ENCODE data around the gene ZNF490.

GRCh38 chr19:12610540-12611360, at the start of gene ZNF490, which contains the start of gene ZNF791:
- peak; percentile 18; the same call in 1 of the 2 replicates for TF ChIP-seq CTCF (conservative IDR thresholded peaks at IDR 0.05; ENCODE audit: low read depth, low read length)
- TF ChIP-seq MAFK (IDR thresholded peaks at IDR 0.05; ENCODE audit: low read depth, low read length), result peak; percentile 16; the same call in 1 of the 2 replicates
- no peak for TF ChIP-seq BHLHE40 (IDR thresholded peaks at IDR 0.05; ENCODE audit: low read depth, low read length)
- TF ChIP-seq RAD21 (IDR thresholded peaks at IDR 0.05; ENCODE audit: low read length), result no peak
- TF ChIP-seq POLR2A (IDR thresholded peaks at IDR 0.05; ENCODE audit: low read depth, low read length), result peak; percentile 73
- TF ChIP-seq USF2 (IDR thresholded peaks at IDR 0.05; ENCODE audit: low read depth, low read length), result no peak
- no peak for TF ChIP-seq RCOR1 (IDR thresholded peaks at IDR 0.05; ENCODE audit: insufficient replicate concordance, low read length)
- TF ChIP-seq RFX5 (IDR thresholded peaks at IDR 0.05; ENCODE audit: low read depth, low read length), result peak; percentile 90
- no peak for TF ChIP-seq CHD1 (IDR thresholded peaks at IDR 0.05; ENCODE audit: low read depth, low read length)
- no peak for TF ChIP-seq SMC3 (IDR thresholded peaks at IDR 0.05; ENCODE audit: low read depth, low read length)
- peak; percentile 47; the same call in 1 of the 2 replicates for TF ChIP-seq MXI1 (IDR thresholded peaks at IDR 0.05; ENCODE audit: borderline replicate concordance, low read depth, low read length)
